ENCODE data around the gene TGM4. TPM values are rescaled to one million over a fixed set of nuclear protein-coding genes. Genes with fewer than 3 reads are reported as not detected.

TGM4 gene
- total and polyA plus RNA-seq, 10 of the 15 experiments (the other 5 are each of a cell fraction or from before 2014, with no cell fraction given): not detected

DNA sequence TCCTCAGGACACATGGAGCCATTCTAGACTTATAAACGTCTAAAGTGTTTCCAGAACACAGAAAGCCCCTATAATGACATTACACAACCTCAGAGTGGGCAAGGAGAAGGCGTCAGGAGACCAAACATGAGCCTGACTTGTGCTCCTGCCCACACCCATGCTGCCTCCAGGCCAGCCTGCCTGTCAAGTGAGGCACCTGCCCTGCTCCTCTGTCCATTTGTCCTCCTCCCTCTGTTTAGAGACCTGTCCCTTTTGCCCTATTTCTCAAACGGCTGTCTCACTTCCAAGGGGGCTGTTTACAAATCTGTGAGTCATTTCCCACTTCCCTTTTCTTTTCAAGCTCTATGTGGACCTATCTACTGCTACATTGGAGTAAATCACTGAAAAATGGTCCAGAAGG, 80.6 kb downstream of the TGM4 start (continued):
- no peak for TF ChIP-seq TCF7 (IDR thresholded peaks at IDR 0.05; ENCODE audit: borderline replicate concordance)
- TF ChIP-seq, protein P1, sequence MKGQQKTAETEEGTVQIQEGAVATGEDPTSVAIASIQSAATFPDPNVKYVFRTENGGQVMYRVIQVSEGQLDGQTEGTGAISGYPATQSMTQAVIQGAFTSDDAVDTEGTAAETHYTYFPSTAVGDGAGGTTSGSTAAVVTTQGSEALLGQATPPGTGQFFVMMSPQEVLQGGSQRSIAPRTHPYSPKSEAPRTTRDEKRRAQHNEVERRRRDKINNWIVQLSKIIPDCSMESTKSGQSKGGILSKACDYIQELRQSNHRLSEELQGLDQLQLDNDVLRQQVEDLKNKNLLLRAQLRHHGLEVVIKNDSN (IDR thresholded peaks at IDR 0.05; ENCODE audit: borderline replicate concordance, extremely low read length, insufficient read depth, low read depth, low read length): no peak
- TF ChIP-seq GABPA (IDR thresholded peaks at IDR 0.05; ENCODE audit: low read depth): no peak
- TF ChIP-seq CBX3 (IDR thresholded peaks at IDR 0.05; ENCODE audit: borderline replicate concordance, low read depth): no peak
- no peak for TF ChIP-seq EGR1 (IDR thresholded peaks at IDR 0.05; ENCODE audit: borderline replicate concordance in 1 of 2, low read depth in 2 of 2, low read length in 2 of 2)
- no peak for TF ChIP-seq MYB (IDR thresholded peaks at IDR 0.05; ENCODE audit: borderline replicate concordance, low read depth, low read length)
- TF ChIP-seq MXI1 (IDR thresholded peaks at IDR 0.05; ENCODE audit: low read depth, low read length): no peak
- TF ChIP-seq HDAC6 (IDR thresholded peaks at IDR 0.05; ENCODE audit: unreplicated experiment): no peak
- TF ChIP-seq, protein P2, sequence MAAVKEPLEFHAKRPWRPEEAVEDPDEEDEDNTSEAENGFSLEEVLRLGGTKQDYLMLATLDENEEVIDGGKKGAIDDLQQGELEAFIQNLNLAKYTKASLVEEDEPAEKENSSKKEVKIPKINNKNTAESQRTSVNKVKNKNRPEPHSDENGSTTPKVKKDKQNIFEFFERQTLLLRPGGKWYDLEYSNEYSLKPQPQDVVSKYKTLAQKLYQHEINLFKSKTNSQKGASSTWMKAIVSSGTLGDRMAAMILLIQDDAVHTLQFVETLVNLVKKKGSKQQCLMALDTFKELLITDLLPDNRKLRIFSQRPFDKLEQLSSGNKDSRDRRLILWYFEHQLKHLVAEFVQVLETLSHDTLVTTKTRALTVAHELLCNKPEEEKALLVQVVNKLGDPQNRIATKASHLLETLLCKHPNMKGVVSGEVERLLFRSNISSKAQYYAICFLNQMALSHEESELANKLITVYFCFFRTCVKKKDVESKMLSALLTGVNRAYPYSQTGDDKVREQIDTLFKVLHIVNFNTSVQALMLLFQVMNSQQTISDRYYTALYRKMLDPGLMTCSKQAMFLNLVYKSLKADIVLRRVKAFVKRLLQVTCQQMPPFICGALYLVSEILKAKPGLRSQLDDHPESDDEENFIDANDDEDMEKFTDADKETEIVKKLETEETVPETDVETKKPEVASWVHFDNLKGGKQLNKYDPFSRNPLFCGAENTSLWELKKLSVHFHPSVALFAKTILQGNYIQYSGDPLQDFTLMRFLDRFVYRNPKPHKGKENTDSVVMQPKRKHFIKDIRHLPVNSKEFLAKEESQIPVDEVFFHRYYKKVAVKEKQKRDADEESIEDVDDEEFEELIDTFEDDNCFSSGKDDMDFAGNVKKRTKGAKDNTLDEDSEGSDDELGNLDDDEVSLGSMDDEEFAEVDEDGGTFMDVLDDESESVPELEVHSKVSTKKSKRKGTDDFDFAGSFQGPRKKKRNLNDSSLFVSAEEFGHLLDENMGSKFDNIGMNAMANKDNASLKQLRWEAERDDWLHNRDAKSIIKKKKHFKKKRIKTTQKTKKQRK (IDR thresholded peaks at IDR 0.05; ENCODE audit: low read depth, low read length): no peak
- TF ChIP-seq ZZZ3 (IDR thresholded peaks at IDR 0.05; ENCODE audit: control insufficient read depth, insufficient read length, low read depth): no peak
- TF ChIP-seq, protein P3, sequence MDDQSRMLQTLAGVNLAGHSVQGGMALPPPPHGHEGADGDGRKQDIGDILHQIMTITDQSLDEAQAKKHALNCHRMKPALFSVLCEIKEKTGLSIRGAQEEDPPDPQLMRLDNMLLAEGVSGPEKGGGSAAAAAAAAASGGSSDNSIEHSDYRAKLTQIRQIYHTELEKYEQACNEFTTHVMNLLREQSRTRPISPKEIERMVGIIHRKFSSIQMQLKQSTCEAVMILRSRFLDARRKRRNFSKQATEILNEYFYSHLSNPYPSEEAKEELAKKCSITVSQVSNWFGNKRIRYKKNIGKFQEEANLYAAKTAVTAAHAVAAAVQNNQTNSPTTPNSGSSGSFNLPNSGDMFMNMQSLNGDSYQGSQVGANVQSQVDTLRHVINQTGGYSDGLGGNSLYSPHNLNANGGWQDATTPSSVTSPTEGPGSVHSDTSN (IDR thresholded peaks at IDR 0.05; ENCODE audit: insufficient replicate concordance, low read depth, low read length): no peak
- TF ChIP-seq RAD21 (IDR thresholded peaks at IDR 0.05; ENCODE audit: insufficient read depth, low read depth, low read length): no peak
- TF ChIP-seq, protein P4, sequence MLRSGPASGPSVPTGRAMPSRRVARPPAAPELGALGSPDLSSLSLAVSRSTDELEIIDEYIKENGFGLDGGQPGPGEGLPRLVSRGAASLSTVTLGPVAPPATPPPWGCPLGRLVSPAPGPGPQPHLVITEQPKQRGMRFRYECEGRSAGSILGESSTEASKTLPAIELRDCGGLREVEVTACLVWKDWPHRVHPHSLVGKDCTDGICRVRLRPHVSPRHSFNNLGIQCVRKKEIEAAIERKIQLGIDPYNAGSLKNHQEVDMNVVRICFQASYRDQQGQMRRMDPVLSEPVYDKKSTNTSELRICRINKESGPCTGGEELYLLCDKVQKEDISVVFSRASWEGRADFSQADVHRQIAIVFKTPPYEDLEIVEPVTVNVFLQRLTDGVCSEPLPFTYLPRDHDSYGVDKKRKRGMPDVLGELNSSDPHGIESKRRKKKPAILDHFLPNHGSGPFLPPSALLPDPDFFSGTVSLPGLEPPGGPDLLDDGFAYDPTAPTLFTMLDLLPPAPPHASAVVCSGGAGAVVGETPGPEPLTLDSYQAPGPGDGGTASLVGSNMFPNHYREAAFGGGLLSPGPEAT (IDR thresholded peaks at IDR 0.05; ENCODE audit: low read depth): peak; percentile 29; the same call in 1 of the 2 replicates
- TF ChIP-seq, protein P5, sequence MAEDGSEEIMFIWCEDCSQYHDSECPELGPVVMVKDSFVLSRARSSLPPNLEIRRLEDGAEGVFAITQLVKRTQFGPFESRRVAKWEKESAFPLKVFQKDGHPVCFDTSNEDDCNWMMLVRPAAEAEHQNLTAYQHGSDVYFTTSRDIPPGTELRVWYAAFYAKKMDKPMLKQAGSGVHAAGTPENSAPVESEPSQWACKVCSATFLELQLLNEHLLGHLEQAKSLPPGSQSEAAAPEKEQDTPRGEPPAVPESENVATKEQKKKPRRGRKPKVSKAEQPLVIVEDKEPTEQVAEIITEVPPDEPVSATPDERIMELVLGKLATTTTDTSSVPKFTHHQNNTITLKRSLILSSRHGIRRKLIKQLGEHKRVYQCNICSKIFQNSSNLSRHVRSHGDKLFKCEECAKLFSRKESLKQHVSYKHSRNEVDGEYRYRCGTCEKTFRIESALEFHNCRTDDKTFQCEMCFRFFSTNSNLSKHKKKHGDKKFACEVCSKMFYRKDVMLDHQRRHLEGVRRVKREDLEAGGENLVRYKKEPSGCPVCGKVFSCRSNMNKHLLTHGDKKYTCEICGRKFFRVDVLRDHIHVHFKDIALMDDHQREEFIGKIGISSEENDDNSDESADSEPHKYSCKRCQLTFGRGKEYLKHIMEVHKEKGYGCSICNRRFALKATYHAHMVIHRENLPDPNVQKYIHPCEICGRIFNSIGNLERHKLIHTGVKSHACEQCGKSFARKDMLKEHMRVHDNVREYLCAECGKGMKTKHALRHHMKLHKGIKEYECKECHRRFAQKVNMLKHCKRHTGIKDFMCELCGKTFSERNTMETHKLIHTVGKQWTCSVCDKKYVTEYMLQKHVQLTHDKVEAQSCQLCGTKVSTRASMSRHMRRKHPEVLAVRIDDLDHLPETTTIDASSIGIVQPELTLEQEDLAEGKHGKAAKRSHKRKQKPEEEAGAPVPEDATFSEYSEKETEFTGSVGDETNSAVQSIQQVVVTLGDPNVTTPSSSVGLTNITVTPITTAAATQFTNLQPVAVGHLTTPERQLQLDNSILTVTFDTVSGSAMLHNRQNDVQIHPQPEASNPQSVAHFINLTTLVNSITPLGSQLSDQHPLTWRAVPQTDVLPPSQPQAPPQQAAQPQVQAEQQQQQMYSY (CRISPR knock-in tag; IDR thresholded peaks at IDR 0.05): no peak
- no peak for TF ChIP-seq BACH1 (IDR thresholded peaks at IDR 0.05; ENCODE audit: borderline replicate concordance)
- TF ChIP-seq, protein P6, sequence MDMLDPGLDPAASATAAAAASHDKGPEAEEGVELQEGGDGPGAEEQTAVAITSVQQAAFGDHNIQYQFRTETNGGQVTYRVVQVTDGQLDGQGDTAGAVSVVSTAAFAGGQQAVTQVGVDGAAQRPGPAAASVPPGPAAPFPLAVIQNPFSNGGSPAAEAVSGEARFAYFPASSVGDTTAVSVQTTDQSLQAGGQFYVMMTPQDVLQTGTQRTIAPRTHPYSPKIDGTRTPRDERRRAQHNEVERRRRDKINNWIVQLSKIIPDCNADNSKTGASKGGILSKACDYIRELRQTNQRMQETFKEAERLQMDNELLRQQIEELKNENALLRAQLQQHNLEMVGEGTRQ (IDR thresholded peaks at IDR 0.05; ENCODE audit: borderline replicate concordance, low read depth, low read length): no peak

Data from GM12878 (cell line).